GM19455 (cell line): ENCODE results near the gene HARBI1.

Experiments
- ATAC-seq: cut with Tn5 transposase; IDR thresholded peaks from one replicate; pipeline ENCODE4 v1.9.1; 2021; ENCODE audit not compliant: unreplicated experiment

HARBI1 gene

DNA sequence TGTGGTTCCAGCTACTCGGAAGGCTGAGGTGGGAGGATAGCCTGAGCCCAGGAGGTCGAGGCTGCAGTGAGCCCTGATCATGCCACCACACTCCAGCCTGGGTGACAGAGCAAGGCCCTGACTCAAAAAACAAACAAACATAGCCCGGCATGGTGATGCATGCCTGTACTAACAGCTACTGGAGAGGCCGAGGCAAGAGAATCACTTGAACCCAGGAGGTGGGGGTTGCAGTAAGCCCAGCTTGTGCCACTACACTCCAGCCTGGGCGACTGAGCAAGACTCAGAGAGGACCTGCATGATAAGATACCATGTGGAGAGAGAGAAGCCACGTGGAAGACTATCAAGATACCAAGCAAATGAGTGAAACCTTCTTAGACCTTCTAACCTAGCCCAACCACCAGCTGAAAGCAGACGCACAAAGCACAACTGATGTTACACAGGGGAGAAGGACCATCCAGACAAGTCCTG is 59.3 kb downstream of the HARBI1 start:
- ATAC-seq, result no peak

DNA sequence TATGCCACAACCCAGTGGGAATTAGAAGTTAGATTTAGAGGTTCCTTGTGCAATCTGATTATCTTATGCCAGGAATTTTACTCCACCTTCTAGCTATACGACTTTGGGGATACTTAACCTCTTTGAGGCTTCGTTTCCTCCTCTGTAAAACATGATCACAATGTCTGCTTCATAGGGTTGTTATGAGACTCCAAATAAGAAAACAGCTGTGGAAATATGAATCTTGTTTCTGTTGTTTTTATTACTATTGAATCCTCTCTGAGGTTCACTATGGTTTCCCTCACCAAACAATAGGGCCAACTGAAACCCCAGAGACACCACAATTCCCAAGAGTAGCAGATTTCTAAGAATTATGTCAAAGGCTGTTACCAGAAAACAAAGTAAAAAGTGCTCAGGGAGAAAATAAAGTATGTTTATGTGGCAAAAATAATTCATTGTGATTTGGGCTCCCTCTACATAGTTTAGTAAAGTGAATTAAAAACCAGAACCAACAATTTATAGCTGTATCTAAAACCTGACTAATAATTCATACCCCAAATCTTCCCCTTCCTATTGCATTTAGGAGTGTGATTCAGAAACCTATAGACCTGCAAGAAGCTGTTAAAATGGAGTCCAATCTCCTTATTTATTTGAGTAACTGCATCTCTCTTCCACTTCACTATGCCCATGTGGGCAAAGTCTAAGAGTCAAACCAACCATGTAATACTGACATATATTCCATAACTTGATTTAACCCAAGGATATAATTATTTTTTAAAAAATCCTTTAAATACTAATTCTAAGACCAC is 61.6 kb downstream of the HARBI1 start:
- ATAC-seq, result no peak

GRCh38 chr11:46554213-46555147 is 62.5 kb downstream of the HARBI1 start:
- no peak for ATAC-seq

- no peak for ATAC-seq
Observed at GRCh38 chr11:46553814-46554212, 63.2 kb downstream of the HARBI1 start.
